Osteocyte (in vitro differentiated cells): ENCODE data around the gene MRPS15. TPM values are rescaled to one million over a fixed set of nuclear protein-coding genes. Genes with fewer than 3 reads are reported as not detected.
"Not testable (repeated sequence)": the region's sequence is repeated elsewhere in the genome, so short reads cannot be mapped to it uniquely, and the experiment has no call there.

ENCODE experiments used
- DNase-seq: peaks from one replicate; pipeline ENCODE4 v3.0.0; 2021; ENCODE audit warnings: mixed read lengths; ENCODE audit not compliant: unreplicated experiment; ENCODE audit errors: extremely low spot score
- H3K27ac Mint-ChIP-seq: one replicate; pipeline ENCODE4 v1.8.0; 2021; ENCODE audit warnings: mild to moderate bottlenecking, mixed read lengths; ENCODE audit not compliant: unreplicated experiment
- H3K27me3 Mint-ChIP-seq: one replicate; pipeline ENCODE4 v1.8.0; 2021; ENCODE audit warnings: mixed read lengths; ENCODE audit not compliant: unreplicated experiment
- H3K36me3 Mint-ChIP-seq: one replicate; pipeline ENCODE4 v1.8.0; 2021; ENCODE audit warnings: mixed read lengths; ENCODE audit not compliant: unreplicated experiment
- H3K4me1 Mint-ChIP-seq: one replicate; pipeline ENCODE4 v1.8.0; 2021; ENCODE audit warnings: mixed read lengths; ENCODE audit not compliant: unreplicated experiment
- H3K4me3 Mint-ChIP-seq: one replicate; pipeline ENCODE4 v1.8.0; 2021; ENCODE audit warnings: mild to moderate bottlenecking, moderate library complexity, mixed read lengths; ENCODE audit not compliant: unreplicated experiment
- H3K9me3 Mint-ChIP-seq: one replicate; pipeline ENCODE4 v1.8.0; 2021; ENCODE audit warnings: mixed read lengths; ENCODE audit not compliant: unreplicated experiment
- total RNA-seq: library from RNA; stranded (reverse); gene quantifications from 2 replicates; pipeline ENCODE4 v1.2.1, GENCODE V29; 2021
- TF ChIP-seq, protein P1 (sequence below): fragments of 200-600 bp; sonication (generic); IDR thresholded peaks from 2 replicates; pipeline ENCODE4 v1.5.0; 2021; ENCODE audit warnings: antibody characterized with exemption, mild to moderate bottlenecking, moderate library complexity

Gene MRPS15
- total RNA-seq, 1 donor from 2014 or later: 64.4 TPM

DNA sequence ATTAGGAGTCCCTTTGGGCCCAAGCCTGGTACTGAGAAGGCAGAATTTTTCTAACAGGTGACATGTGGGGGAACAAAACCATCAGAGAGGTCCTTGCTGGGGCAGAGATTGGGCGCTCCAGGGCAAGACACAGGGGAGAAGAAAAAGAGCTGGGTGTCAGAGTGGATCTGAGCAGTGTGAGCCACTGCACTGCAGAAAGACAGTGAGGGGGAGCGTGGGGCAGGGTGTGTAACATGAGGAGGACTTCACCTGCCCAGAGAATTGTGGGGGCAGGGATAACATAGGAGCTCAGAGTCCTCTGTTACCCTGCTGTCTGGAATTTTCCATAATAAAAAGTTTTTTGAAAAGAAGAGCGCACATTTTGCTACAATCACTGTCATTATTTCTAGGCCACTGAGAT, 44.1 kb upstream of the MRPS15 start:
- TF ChIP-seq, protein P1, sequence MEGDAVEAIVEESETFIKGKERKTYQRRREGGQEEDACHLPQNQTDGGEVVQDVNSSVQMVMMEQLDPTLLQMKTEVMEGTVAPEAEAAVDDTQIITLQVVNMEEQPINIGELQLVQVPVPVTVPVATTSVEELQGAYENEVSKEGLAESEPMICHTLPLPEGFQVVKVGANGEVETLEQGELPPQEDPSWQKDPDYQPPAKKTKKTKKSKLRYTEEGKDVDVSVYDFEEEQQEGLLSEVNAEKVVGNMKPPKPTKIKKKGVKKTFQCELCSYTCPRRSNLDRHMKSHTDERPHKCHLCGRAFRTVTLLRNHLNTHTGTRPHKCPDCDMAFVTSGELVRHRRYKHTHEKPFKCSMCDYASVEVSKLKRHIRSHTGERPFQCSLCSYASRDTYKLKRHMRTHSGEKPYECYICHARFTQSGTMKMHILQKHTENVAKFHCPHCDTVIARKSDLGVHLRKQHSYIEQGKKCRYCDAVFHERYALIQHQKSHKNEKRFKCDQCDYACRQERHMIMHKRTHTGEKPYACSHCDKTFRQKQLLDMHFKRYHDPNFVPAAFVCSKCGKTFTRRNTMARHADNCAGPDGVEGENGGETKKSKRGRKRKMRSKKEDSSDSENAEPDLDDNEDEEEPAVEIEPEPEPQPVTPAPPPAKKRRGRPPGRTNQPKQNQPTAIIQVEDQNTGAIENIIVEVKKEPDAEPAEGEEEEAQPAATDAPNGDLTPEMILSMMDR: no peak
- Mint-ChIP-seq H3K36me3 (no peaks in the 10 kb centered on the region), H3K4me3 (no peak overlapping the region), H3K9me3 (no peaks in the 10 kb centered on the region), H3K27me3 (peaks cover 29% of the 10 kb centered on the region), H3K4me1 (no peaks in the 10 kb centered on the region), H3K27ac (no peak overlapping the region)
- no peak for DNase-seq

DNA sequence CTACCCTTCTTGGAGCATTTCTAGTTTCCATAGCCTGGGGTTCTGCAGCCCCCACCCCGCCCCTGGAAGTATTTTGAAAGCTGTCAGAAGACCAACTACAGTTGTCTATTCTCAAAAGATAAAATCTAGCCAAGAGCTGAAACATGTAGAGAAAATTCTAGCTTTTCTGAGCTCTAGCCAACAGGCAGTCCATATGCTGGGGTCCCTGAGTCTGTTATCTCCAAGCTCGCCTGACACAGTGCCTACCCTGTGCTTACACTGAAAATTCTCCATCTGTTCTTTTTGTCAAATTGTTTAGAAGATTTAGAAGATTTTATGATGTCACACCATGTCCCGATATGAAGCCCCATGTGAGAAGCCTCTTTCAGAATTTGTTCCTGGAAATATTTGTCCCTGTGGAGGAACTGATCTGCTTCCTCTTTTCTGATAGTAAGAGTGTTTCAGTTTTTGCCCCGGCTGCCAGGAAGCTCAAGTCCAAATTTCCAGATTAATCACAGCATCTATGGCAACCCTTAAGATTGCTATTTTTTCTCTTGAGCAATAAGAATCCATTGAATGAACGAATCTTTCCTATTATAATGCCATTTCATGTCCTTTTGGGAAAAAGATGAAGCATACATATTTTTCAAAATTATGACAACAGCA, 42.2 kb upstream of the MRPS15 start:
- H3K27ac Mint-ChIP-seq: no peak overlapping the region
- TF ChIP-seq, protein P1: no peak
- no peaks in the 10 kb centered on the region for H3K9me3 Mint-ChIP-seq
- no peak overlapping the region for H3K4me3 Mint-ChIP-seq
- DNase-seq: no peak
- peaks cover 39% of the 10 kb centered on the region for H3K27me3 Mint-ChIP-seq
- no peaks in the 10 kb centered on the region for H3K4me1 Mint-ChIP-seq
- H3K36me3 Mint-ChIP-seq: no peaks in the 10 kb centered on the region

DNA sequence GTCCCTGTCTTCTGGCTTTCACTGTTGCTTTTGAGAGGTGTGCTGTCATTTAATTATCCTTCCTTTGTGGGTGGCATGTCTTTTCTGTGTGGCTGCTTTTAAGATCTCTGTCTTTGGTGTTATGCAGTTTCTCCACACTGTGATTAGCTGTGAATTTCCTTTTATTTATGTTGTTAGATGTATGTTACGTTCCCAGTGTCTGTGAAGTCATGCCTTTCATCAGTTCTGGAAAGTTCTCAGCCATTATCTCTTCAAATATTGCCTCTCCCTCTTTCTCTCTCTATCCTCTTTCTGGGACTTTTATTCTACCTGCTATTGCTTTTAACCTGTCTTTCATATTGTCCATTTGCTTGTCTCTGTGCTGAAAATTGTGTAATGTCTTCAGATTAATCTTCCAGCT, 39.5 kb upstream of the MRPS15 start:
- no peak overlapping the region for H3K27ac Mint-ChIP-seq
- no peaks in the 10 kb centered on the region for H3K36me3 Mint-ChIP-seq
- H3K27me3 Mint-ChIP-seq: peaks cover 48% of the 10 kb centered on the region
- no peak for DNase-seq
- TF ChIP-seq, protein P1: no peak
- no peaks in the 10 kb centered on the region for H3K4me1 Mint-ChIP-seq
- no peaks in the 10 kb centered on the region for H3K9me3 Mint-ChIP-seq
- H3K4me3 Mint-ChIP-seq: no peak overlapping the region

DNA sequence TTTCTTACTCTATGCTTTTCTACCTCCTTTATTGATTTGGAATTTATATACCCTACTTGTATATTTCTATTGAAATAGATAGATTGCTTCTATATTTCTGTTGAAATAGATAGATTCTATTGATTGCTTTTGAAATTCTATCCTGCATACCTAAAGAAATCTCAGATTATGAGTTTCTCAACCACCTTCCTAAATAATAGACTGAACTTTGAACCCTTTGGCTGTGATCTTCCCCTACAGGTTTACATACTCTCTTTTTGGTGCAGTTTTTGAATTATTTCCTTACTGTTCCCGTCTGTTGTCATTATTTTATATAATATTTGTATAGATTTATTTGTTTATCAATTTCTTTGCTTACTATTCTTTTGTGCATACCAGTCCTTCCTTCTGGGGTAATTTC, 39.0 kb upstream of the MRPS15 start:
- TF ChIP-seq, protein P1: no peak
- no peaks in the 10 kb centered on the region for H3K4me1 Mint-ChIP-seq
- peaks cover 50% of the 10 kb centered on the region for H3K27me3 Mint-ChIP-seq

DNA sequence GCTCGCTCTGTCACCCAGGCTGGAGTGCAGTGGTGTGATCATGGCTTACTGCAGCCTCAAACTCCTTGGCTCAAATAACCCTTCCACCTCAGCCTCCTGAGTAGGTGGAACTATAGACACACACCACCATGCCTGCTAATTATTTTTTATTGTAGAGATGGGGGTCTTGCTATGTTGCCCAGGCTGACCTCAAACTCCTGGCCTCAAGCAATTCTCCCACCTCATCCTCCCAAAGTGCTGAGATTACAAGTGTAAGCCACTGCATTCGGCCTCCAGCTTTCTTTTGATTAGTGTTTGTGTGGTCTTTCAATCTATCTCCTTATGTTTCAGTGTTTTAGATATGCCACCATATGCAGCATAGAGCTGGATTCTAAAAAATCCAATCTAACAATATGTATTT, 38.4 kb upstream of the MRPS15 start:
- TF ChIP-seq, protein P1: no peak
- Mint-ChIP-seq H3K4me1 (no peaks in the 10 kb centered on the region), H3K4me3 (no peak overlapping the region), H3K9me3 (no peaks in the 10 kb centered on the region), H3K36me3 (no peaks in the 10 kb centered on the region), H3K27me3 (peaks cover 54% of the 10 kb centered on the region), H3K27ac (no peak overlapping the region)
- no peak for DNase-seq

More for the DNA sequence above, 39.0 kb upstream of the MRPS15 start:
- Mint-ChIP-seq H3K27ac (no peak overlapping the region), H3K4me3 (no peak overlapping the region), H3K9me3 (no peaks in the 10 kb centered on the region), H3K36me3 (no peaks in the 10 kb centered on the region)
- no peak for DNase-seq

DNA sequence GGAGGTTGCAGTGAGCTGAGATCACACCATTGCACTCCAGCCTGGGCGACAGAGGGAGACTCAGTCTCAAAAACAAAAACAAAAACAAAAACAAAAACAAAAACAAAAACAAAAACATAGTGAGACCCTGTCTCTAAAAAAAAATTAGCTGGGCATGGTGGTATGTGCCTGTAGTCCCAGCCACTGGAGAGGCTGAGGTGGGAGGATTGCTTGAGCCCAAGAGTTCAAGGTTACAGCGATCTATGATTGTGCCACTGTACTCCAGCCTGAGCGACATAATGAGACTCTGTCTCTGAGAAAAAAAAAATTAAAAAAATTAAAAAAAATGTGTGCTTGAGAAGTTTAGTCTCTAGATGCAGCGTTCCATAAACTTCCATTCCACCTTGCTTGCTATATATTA, 37.7 kb upstream of the MRPS15 start:
- not testable (repeated sequence) for DNase-seq, H3K9me3 Mint-ChIP-seq, H3K36me3 Mint-ChIP-seq, H3K4me1 Mint-ChIP-seq, H3K4me3 Mint-ChIP-seq, H3K27ac Mint-ChIP-seq
- peaks cover 55% of the 10 kb centered on the region for H3K27me3 Mint-ChIP-seq
